Erythroblast (primary cell): Measurements from ENCODE around the gene PDCD4.

Experiments
- GATA1 ChIP-seq: IDR thresholded peaks from 2 replicates; pipeline ENCODE4 v1.6.1; 2011; ENCODE audit warnings: low read depth, mild to moderate bottlenecking, control low read depth, low read length, moderate library complexity
- POLR2A ChIP-seq: IDR thresholded peaks from 2 replicates; pipeline ENCODE4 v1.6.1; 2011; ENCODE audit warnings: mild to moderate bottlenecking, low read length

GRCh38 chr10:110868981-110869380, 2.7 kb upstream of the PDCD4 start:
- TF ChIP-seq POLR2A, result no peak
- TF ChIP-seq GATA1, result no peak
